HL-60/S4 treated with phorbol 12-myristate 13-acetate at 8.2 ng/mL for 4 days and 3 days (cell line): Measurements from ENCODE around the gene SSTR3.

Experiments used
- in situ Hi-C: fragments of 300-500 bp; cut with MboI; formaldehyde crosslinking; loops from 2 replicates; pipeline ENCODE4 v1.15.0; 2022; ENCODE audit warnings: low sequenced_read_pairs

Gene SSTR3

GRCh38 chr22:37212174-37212906 is at the start of gene SSTR3:
Gene SSTR3, minus strand, starts transcription at chr22:37212477. Its CDS starts 4,674 bp downstream, at chr22:37207803.
- in situ Hi-C loops = no loop called here

GRCh38 chr22:37260901-37261336 is 48.6 kb upstream of the SSTR3 start:
- in situ Hi-C loops = no loop called here

- in situ Hi-C loops = no loop called here
These were observed 48.0 kb upstream of the SSTR3 start for GRCh38 chr22:37260155-37260795.

- in situ Hi-C loops = loop anchor here (10.0 kb wide), 1 partner anchor 195 kb away; no protein-coding TSS in a partner anchor
These were observed 47.3 kb upstream of the SSTR3 start for GRCh38 chr22:37259540-37260029.

GRCh38 chr22:37258753-37259401 is 46.6 kb upstream of the SSTR3 start:
- in situ Hi-C loops = loop anchor here (10.0 kb wide), 1 partner anchor 196 kb away; no protein-coding TSS in a partner anchor

GRCh38 chr22:37258005-37258752 is 45.9 kb upstream of the SSTR3 start:
- in situ Hi-C loops = loop anchor here (10.0 kb wide), 1 partner anchor 197 kb away; no protein-coding TSS in a partner anchor

- in situ Hi-C loops = loop anchor here (10.0 kb wide), 1 partner anchor 199 kb away; no protein-coding TSS in a partner anchor
These were observed 43.9 kb upstream of the SSTR3 start for GRCh38 chr22:37256075-37256726.

GRCh38 chr22:37255558-37256006 is 43.3 kb upstream of the SSTR3 start:
- in situ Hi-C loops = loop anchor here (10.0 kb wide), 1 partner anchor 199 kb away; no protein-coding TSS in a partner anchor

GRCh38 chr22:37254867-37255233 is 42.6 kb upstream of the SSTR3 start:
- in situ Hi-C loops = loop anchor here (10.0 kb wide), 1 partner anchor 200 kb away; no protein-coding TSS in a partner anchor

GRCh38 chr22:37254209-37254866 is 42.1 kb upstream of the SSTR3 start:
- in situ Hi-C loops = loop anchor here (10.0 kb wide), 1 partner anchor 200 kb away; no protein-coding TSS in a partner anchor

GRCh38 chr22:37253126-37253660 is 40.9 kb upstream of the SSTR3 start:
- in situ Hi-C loops = loop anchor here (10.0 kb wide), 1 partner anchor 202 kb away; no protein-coding TSS in a partner anchor

GRCh38 chr22:37251836-37252235 is 39.6 kb upstream of the SSTR3 start:
- in situ Hi-C loops = loop anchor here (10.0 kb wide), 1 partner anchor 203 kb away; no protein-coding TSS in a partner anchor

GRCh38 chr22:37249986-37250385 is 37.7 kb upstream of the SSTR3 start:
- in situ Hi-C loops = loop anchor here (10.0 kb wide), 1 partner anchor 205 kb away; no protein-coding TSS in a partner anchor

GRCh38 chr22:37248251-37248650 is 36.0 kb upstream of the SSTR3 start:
- in situ Hi-C loops = no loop called here

- in situ Hi-C loops = no loop called here
These were observed 33.5 kb upstream of the SSTR3 start for GRCh38 chr22:37245740-37246139.

GRCh38 chr22:37244922-37245722 is 32.8 kb upstream of the SSTR3 start:
- in situ Hi-C loops = no loop called here

GRCh38 chr22:37244114-37244921 is 32.0 kb upstream of the SSTR3 start, which contains the start of gene RAC2:
Gene RAC2, minus strand, starts transcription at chr22:37244269. Its CDS starts 121 bp downstream, at chr22:37244148.
- in situ Hi-C loops = no loop called here
